HepG2 (cell line): ENCODE data around the gene DNAJC7. TPM values are rescaled to one million over a fixed set of nuclear protein-coding genes. Genes with fewer than 3 reads are reported as not detected.

Experiments
- ATAD3A ChIP-seq: sonication (generic); formaldehyde crosslinking; IDR thresholded peaks from 2 replicates; pipeline ENCODE4 v1.4.0; 2020; ENCODE audit warnings: missing genetic modification reagents
- GFI1 ChIP-seq: sonication (generic); formaldehyde crosslinking; IDR thresholded peaks from 2 replicates; pipeline ENCODE4 v1.5.0; 2020; ENCODE audit warnings: missing genetic modification reagents, mild to moderate bottlenecking, borderline replicate concordance
- HOXA9 ChIP-seq: sonication (generic); formaldehyde crosslinking; IDR thresholded peaks from 2 replicates; pipeline ENCODE4 v1.8.1; 2022; ENCODE audit warnings: missing genetic modification reagents, mild to moderate bottlenecking, moderate library complexity, borderline replicate concordance
- KAT8 ChIP-seq: IDR thresholded peaks from 2 replicates; pipeline ENCODE4 v1.6.1; 2016; ENCODE audit warnings: missing genetic modification reagents, missing compliant biosample characterization
- MTF2 ChIP-seq: sonication (generic); formaldehyde crosslinking; IDR thresholded peaks from 2 replicates; pipeline ENCODE4 v1.5.0; 2020; ENCODE audit warnings: missing genetic modification reagents, borderline replicate concordance
- NCOA1 ChIP-seq: sonication (generic); formaldehyde crosslinking; IDR thresholded peaks from 2 replicates; pipeline ENCODE4 v1.9.0; 2021; ENCODE audit warnings: missing genetic modification reagents
- NR3C1 ChIP-seq: sonication (generic); formaldehyde crosslinking; IDR thresholded peaks from 2 replicates; pipeline ENCODE4 v1.4.0; 2020; ENCODE audit warnings: missing genetic modification reagents
- POLR2A ChIP-seq, 2 experiments: IDR thresholded peaks; 2 replicates each; pipeline ENCODE4 v1.6.1; 2011; ENCODE audit warnings: low read depth in 2 of 2, low read length in 2 of 2, mild to moderate bottlenecking in 1 of 2, moderate library complexity in 1 of 2; ENCODE audit not compliant: insufficient read depth in 1 of 2
- RBFOX2 ChIP-seq: fragments of 200-400 bp; formaldehyde crosslinking; IDR thresholded peaks from 2 replicates; pipeline ENCODE4 v1.6.1; 2017; ENCODE audit warnings: low read depth, mild to moderate bottlenecking, low read length
- RXRA ChIP-seq: sonication (generic); formaldehyde crosslinking; IDR thresholded peaks from 2 replicates; pipeline ENCODE4 v1.5.1; 2020; ENCODE audit warnings: missing genetic modification reagents
- SAFB2 ChIP-seq: sonication (generic); formaldehyde crosslinking; IDR thresholded peaks from 2 replicates; pipeline ENCODE4 v1.5.1; 2020; ENCODE audit warnings: missing genetic modification reagents, low read depth, mild to moderate bottlenecking, borderline replicate concordance
- SAP130 ChIP-seq: IDR thresholded peaks from 2 replicates; pipeline ENCODE4 v1.6.1; 2016; ENCODE audit warnings: low read depth
- SRSF1 ChIP-seq: fragments of 200-400 bp; formaldehyde crosslinking; optimal IDR thresholded peaks from 2 replicates; pipeline ENCODE3; 2017; ENCODE audit warnings: mild to moderate bottlenecking, low read depth, low read length, moderate library complexity
- ZBTB7B ChIP-seq: sonication (generic); formaldehyde crosslinking; IDR thresholded peaks from 2 replicates; pipeline ENCODE4 v1.4.0; 2020; ENCODE audit warnings: missing genetic modification reagents
- ZMYM4 ChIP-seq: sonication (generic); formaldehyde crosslinking; IDR thresholded peaks from 2 replicates; pipeline ENCODE4 v1.8.1; 2023; ENCODE audit warnings: mild to moderate bottlenecking, missing genetic modification reagents
- ZNF138 ChIP-seq: sonication (generic); formaldehyde crosslinking; IDR thresholded peaks from 2 replicates; pipeline ENCODE4 v1.5.0; 2020; ENCODE audit warnings: mild to moderate bottlenecking, low read depth, missing genetic modification reagents
- ZNF274 ChIP-seq: sonication (generic); formaldehyde crosslinking; IDR thresholded peaks from 2 replicates; pipeline ENCODE4 v1.5.1; 2020; ENCODE audit warnings: mild to moderate bottlenecking, missing genetic modification reagents
- ZSCAN21 ChIP-seq: sonication (generic); formaldehyde crosslinking; IDR thresholded peaks from 2 replicates; pipeline ENCODE4 v1.8.0; 2022; ENCODE audit warnings: mild to moderate bottlenecking, missing genetic modification reagents, moderate library complexity, borderline replicate concordance
- polyA plus RNA-seq, 8 experiments: library from polyadenylated mRNA; depleted of rRNA in 3 of 8; stranded (reverse) in 7 of 8; unstranded in 1 of 8; fragments of >200 nt; fragmentation: Illumina TruSeq in 4 of 8; extraction: Trizol in 4 of 8; gene quantifications; 2 replicates each; pipeline versions ENCODE4 v1.2.1 to v1.2.3, GENCODE V29; 2011 to 2016; ENCODE audit warnings: low read depth in 4 of 8, missing spikeins in 1 of 8, mixed read lengths in 1 of 8; ENCODE audit not compliant: insufficient read depth in 1 of 8
- total RNA-seq, 5 experiments: library from RNA; depleted of rRNA; stranded (reverse); fragments of >200 nt; fragmentation: Illumina TruSeq; extraction: Trizol; gene quantifications; 2 replicates each; pipeline ENCODE4 v1.2.3, GENCODE V29; 2016; ENCODE audit warnings: low read depth in 1 of 5
- TF ChIP-seq, protein P1 (sequence below): sonication (generic); formaldehyde crosslinking; IDR thresholded peaks from 2 replicates; pipeline ENCODE4 v1.4.0; 2020; ENCODE audit warnings: missing genetic modification reagents
- TF ChIP-seq, protein P2 (sequence below): sonication (generic); formaldehyde crosslinking; IDR thresholded peaks from 2 replicates; pipeline ENCODE4 v1.8.0; 2023; ENCODE audit warnings: mild to moderate bottlenecking, missing genetic modification reagents
- TF ChIP-seq, protein P3 (sequence below): sonication (generic); formaldehyde crosslinking; IDR thresholded peaks from 2 replicates; pipeline ENCODE4 v1.8.0; 2022; ENCODE audit warnings: low read depth, missing genetic modification reagents
- TF ChIP-seq, protein P4 (sequence below): sonication (generic); formaldehyde crosslinking; IDR thresholded peaks from 2 replicates; pipeline ENCODE4 v1.5.0; 2020; ENCODE audit warnings: mild to moderate bottlenecking, missing genetic modification reagents, borderline replicate concordance

The DNAJC7 gene
- total and polyA plus RNA-seq, 2 of the 13 experiments (the other 11 are each of a cell fraction or from before 2014, with no cell fraction given), result 47.7 to 132 TPM

DNA sequence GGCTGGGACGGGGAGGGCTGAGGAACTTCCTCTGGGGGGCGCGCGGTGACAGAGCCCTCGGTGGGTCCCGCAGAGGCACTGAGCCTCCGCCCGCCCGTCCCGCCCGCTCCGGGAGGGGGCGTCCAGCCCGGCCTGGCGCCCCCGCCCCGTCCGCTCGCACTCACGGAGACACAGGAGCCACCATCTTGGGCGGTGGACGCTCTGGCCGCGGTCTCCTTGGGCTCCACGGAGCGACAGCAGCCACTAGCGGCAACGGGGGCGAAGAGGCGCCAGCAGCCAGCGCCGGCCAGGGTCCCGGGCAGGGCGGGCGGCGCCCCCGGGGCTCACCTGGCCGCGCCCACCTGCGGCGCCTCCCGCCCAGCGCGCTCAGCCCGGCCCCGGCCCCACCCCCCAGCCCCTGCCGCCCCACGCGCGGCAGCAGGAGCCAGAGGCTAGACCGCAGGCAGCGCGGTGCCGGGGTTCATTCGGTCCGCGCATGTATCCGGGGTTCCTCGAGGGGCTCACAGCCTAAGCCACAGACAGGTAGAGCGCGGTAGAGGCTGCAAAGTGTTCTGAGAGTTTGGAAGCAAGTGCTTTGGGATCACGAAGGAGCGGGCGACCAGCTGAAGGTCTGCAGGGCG is 33.3 kb upstream of the DNAJC7 start, which contains the start of gene C17orf113 (continued):
- TF ChIP-seq KAT8 (CRISPR knock-in tag), result peak; percentile 68; the same call in 1 of the 2 replicates
- TF ChIP-seq NCOA1 (CRISPR knock-in tag), result no peak
- TF ChIP-seq ZSCAN21 (CRISPR knock-in tag), result peak; percentile 52; the same call in 1 of the 2 replicates
- TF ChIP-seq GFI1, result no peak; the same call in 1 of the 2 replicates
- peak; percentile 67; the same call in 1 of the 2 replicates for TF ChIP-seq ZMYM4 (CRISPR knock-in tag)
- TF ChIP-seq RBFOX2, result peak; percentile 75
- TF ChIP-seq RXRA, result peak; percentile 31; the same call in 1 of the 2 replicates
- TF ChIP-seq, protein P1, sequence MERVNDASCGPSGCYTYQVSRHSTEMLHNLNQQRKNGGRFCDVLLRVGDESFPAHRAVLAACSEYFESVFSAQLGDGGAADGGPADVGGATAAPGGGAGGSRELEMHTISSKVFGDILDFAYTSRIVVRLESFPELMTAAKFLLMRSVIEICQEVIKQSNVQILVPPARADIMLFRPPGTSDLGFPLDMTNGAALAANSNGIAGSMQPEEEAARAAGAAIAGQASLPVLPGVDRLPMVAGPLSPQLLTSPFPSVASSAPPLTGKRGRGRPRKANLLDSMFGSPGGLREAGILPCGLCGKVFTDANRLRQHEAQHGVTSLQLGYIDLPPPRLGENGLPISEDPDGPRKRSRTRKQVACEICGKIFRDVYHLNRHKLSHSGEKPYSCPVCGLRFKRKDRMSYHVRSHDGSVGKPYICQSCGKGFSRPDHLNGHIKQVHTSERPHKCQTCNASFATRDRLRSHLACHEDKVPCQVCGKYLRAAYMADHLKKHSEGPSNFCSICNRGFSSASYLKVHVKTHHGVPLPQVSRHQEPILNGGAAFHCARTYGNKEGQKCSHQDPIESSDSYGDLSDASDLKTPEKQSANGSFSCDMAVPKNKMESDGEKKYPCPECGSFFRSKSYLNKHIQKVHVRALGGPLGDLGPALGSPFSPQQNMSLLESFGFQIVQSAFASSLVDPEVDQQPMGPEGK (CRISPR knock-in tag), result peak; percentile 99
- TF ChIP-seq SAP130 (CRISPR knock-in tag), result peak; percentile 32; the same call in 1 of the 2 replicates
- TF ChIP-seq ZNF274 (CRISPR knock-in tag), result 0 out of 2 replicates have a peak, but pooled peaks have one; percentile 31
- TF ChIP-seq HOXA9 (CRISPR knock-in tag), result 0 out of 2 replicates have a peak, but pooled peaks have one; percentile 57
- TF ChIP-seq NR3C1 (CRISPR knock-in tag), result no peak
- peak in 1 of 2 experiments; percentile 57; a peak in 2 of 4 replicates for TF ChIP-seq POLR2A (IDR thresholded peaks at IDR 0.05; ENCODE audit: insufficient read depth in 1 of 2, low read depth in 2 of 2, low read length in 2 of 2)
- TF ChIP-seq, protein P2, sequence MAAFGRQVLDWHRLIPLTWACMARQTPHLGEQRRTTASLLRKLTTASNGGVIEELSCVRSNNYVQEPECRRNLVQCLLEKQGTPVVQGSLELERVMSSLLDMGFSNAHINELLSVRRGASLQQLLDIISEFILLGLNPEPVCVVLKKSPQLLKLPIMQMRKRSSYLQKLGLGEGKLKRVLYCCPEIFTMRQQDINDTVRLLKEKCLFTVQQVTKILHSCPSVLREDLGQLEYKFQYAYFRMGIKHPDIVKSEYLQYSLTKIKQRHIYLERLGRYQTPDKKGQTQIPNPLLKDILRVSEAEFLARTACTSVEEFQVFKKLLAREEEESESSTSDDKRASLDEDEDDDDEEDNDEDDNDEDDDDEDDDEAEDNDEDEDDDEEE (CRISPR knock-in tag), result no peak
- peak; percentile 79; the same call in 1 of the 2 replicates for TF ChIP-seq ZBTB7B (CRISPR knock-in tag)
- TF ChIP-seq SRSF1, result peak; percentile 42
- TF ChIP-seq MTF2 (CRISPR knock-in tag), result peak; percentile 51; the same call in 1 of the 2 replicates
- TF ChIP-seq, protein P3, sequence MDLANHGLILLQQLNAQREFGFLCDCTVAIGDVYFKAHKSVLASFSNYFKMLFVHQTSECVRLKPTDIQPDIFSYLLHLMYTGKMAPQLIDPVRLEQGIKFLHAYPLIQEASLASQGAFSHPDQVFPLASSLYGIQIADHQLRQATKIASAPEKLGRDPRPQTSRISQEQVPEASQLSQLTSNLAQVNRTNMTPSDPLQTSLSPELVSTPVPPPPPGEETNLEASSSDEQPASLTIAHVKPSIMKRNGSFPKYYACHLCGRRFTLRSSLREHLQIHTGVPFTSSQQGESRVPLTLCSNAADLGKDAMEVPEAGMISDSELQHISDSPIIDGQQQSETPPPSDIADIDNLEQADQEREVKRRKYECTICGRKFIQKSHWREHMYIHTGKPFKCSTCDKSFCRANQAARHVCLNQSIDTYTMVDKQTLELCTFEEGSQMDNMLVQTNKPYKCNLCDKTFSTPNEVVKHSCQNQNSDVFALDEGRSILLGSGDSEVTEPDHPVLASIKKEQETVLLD (CRISPR knock-in tag), result peak; percentile 73
- no peak for TF ChIP-seq ATAD3A (CRISPR knock-in tag)
- peak; percentile 74; the same call in 1 of the 2 replicates for TF ChIP-seq SAFB2
- TF ChIP-seq, protein P4, sequence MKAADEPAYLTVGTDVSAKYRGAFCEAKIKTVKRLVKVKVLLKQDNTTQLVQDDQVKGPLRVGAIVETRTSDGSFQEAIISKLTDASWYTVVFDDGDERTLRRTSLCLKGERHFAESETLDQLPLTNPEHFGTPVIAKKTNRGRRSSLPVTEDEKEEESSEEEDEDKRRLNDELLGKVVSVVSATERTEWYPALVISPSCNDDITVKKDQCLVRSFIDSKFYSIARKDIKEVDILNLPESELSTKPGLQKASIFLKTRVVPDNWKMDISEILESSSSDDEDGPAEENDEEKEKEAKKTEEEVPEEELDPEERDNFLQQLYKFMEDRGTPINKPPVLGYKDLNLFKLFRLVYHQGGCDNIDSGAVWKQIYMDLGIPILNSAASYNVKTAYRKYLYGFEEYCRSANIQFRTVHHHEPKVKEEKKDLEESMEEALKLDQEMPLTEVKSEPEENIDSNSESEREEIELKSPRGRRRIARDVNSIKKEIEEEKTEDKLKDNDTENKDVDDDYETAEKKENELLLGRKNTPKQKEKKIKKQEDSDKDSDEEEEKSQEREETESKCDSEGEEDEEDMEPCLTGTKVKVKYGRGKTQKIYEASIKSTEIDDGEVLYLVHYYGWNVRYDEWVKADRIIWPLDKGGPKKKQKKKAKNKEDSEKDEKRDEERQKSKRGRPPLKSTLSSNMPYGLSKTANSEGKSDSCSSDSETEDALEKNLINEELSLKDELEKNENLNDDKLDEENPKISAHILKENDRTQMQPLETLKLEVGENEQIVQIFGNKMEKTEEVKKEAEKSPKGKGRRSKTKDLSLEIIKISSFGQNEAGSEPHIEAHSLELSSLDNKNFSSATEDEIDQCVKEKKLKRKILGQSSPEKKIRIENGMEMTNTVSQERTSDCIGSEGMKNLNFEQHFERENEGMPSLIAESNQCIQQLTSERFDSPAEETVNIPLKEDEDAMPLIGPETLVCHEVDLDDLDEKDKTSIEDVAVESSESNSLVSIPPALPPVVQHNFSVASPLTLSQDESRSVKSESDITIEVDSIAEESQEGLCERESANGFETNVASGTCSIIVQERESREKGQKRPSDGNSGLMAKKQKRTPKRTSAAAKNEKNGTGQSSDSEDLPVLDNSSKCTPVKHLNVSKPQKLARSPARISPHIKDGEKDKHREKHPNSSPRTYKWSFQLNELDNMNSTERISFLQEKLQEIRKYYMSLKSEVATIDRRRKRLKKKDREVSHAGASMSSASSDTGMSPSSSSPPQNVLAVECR (CRISPR knock-in tag), result peak; percentile 55; the same call in 1 of the 2 replicates
- 0 out of 2 replicates have a peak, but pooled peaks have one; percentile 70 for TF ChIP-seq ZNF138 (CRISPR knock-in tag)
